OCI-M2 (cell line): Measurements from ENCODE around the gene ZFHX3.

Source experiments
- DNase-seq: peaks from one replicate; lab custom pipeline; 2025; ENCODE audit not compliant: unreplicated experiment; lab: John Stamatoyannopoulos, UW

Gene ZFHX3

GRCh38 chr16:72834499-72834898, 213.4 kb downstream of the ZFHX3 start:
- no peak for DNase-seq

GRCh38 chr16:72833969-72834368, 214.0 kb downstream of the ZFHX3 start:
- DNase-seq = no peak

GRCh38 chr16:72833482-72833881, 214.4 kb downstream of the ZFHX3 start:
- no peak for DNase-seq

- DNase-seq = no peak
Measured at GRCh38 chr16:72832621-72833248, 215.2 kb downstream of the ZFHX3 start.

- DNase-seq = no peak
Measured at GRCh38 chr16:72829846-72830775, 217.8 kb downstream of the ZFHX3 start.

GRCh38 chr16:72827866-72828265, 220.1 kb downstream of the ZFHX3 start:
- DNase-seq = no peak

- no peak for DNase-seq
Measured at GRCh38 chr16:72825912-72826621, 221.9 kb downstream of the ZFHX3 start.

- no peak for DNase-seq
Measured at GRCh38 chr16:72824761-72825160, 223.2 kb downstream of the ZFHX3 start.

GRCh38 chr16:72824027-72824426, 223.9 kb downstream of the ZFHX3 start:
- no peak for DNase-seq

GRCh38 chr16:72821185-72821950, 226.6 kb downstream of the ZFHX3 start:
- no peak for DNase-seq

- no peak for DNase-seq
Measured at GRCh38 chr16:72819345-72819744, 228.6 kb downstream of the ZFHX3 start.

- no peak for DNase-seq
Measured at GRCh38 chr16:72818236-72818845, 229.6 kb downstream of the ZFHX3 start.

GRCh38 chr16:72815348-72816318, 232.3 kb downstream of the ZFHX3 start:
- no peak for DNase-seq

GRCh38 chr16:72814226-72814625, 233.7 kb downstream of the ZFHX3 start:
- no peak for DNase-seq

- peak; percentile 8 for DNase-seq
Measured at GRCh38 chr16:72812672-72813071, 235.3 kb downstream of the ZFHX3 start.

- no peak for DNase-seq
Measured at GRCh38 chr16:72811876-72812275, 236.1 kb downstream of the ZFHX3 start.

GRCh38 chr16:72811188-72811720, 236.7 kb downstream of the ZFHX3 start:
- DNase-seq = no peak

- no peak for DNase-seq
Measured at GRCh38 chr16:72810480-72810879, 237.4 kb downstream of the ZFHX3 start.

GRCh38 chr16:72809446-72809845, 238.5 kb downstream of the ZFHX3 start:
- DNase-seq = no peak
